ENCODE measurements around the gene LRRK1. TPM values are rescaled to one million over a fixed set of nuclear protein-coding genes. Genes with fewer than 3 reads are reported as not detected.

LRRK1 gene
- total RNA-seq, 1 experiment from 2014 or later = 7.6 TPM

DNA sequence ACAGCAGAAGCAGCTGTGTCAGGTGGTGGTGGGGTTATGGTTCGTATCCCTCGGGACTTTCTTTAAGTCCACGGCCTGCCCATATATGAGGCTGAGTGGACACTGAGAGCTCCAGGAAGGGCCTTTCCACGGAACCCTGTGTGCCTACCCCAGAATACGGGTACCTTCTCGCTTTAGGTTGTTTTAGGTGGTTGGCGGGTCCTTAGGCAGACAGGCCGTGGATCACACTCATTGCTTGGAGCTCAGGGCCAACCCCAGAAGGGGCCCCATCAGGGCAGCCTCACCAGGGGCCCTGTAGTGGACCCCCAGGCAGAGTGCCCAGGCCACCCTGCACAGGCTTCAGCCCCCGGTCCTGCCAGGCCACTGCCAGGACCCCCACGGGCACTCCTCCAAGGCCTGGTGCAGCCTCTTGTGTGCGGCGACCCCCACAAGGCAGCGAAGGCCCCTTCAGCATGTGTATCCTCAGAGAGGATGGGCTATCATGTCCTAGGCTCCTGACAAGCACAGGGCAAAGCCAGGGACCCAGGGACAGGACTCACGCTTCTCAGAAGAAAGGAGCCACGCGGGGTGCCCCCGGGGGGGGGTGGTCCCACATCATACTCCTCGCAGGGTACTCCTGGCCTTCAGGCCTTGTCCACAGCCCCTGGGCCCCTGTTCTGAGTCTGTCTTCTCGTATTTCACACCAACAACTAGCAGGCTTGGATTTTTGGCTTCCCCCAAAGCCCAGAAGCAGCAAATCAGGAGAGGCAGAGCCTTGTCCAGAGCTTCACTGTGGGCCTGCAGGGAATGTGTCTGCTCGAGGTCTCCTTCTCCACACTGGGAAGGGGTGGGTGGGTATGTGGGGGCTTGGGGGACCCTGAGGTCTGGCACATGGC lies 93.4 kb downstream of the LRRK1 start:
- Mint-ChIP-seq H3K4me3 (no peak overlapping the region), H3K27me3 (ENCODE audit: low read depth) (peaks cover 8% of the 10 kb centered on the region), H3K9me3 (peaks cover 2% of the 10 kb centered on the region), H3K4me1 (peaks cover 53% of the 10 kb centered on the region), H3K36me3 (peaks cover 2% of the 10 kb centered on the region), H3K27ac (peak overlapping the region; percentile 45; the same call in 1 of the 2 replicates)
- no peak for DNase-seq (ENCODE audit: low spot score)
- ChIA-PET POLR2A (interaction anchor here (0.6 to 0.7 kb wide), 2 partner anchors 69 to 1179 kb away, joined by 5 read pairs; no protein-coding TSS in a partner anchor), CTCF (interaction anchor here (0.6 to 8.5 kb wide), 10 partner anchors 57 to 277 kb away, joined by 3 to 128 read pairs (median 3); partner anchors contain the start of gene CHSY1)
- ATAC-seq = no peak
- no peak for TF ChIP-seq NFATC4 (CRISPR knock-in tag; IDR thresholded peaks at IDR 0.05)
- TF ChIP-seq, protein P1, sequence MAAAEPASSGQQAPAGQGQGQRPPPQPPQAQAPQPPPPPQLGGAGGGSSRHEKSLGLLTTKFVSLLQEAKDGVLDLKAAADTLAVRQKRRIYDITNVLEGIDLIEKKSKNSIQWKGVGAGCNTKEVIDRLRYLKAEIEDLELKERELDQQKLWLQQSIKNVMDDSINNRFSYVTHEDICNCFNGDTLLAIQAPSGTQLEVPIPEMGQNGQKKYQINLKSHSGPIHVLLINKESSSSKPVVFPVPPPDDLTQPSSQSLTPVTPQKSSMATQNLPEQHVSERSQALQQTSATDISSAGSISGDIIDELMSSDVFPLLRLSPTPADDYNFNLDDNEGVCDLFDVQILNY (CRISPR knock-in tag; IDR thresholded peaks at IDR 0.05) = no peak

- H3K36me3 Mint-ChIP-seq = peaks cover 8% of the 10 kb centered on the region
- no peak for ATAC-seq
- ChIA-PET POLR2A (interaction anchor here (0.7 kb wide), 1 partner anchor 1179 kb away, joined by 5 read pairs; no protein-coding TSS in a partner anchor), CTCF (interaction anchor here (0.7 to 8.5 kb wide), 6 partner anchors 71 to 256 kb away, joined by 3 to 128 read pairs (median 4); partner anchors contain the start of gene CHSY1)
- peaks cover 2% of the 10 kb centered on the region for H3K27me3 Mint-ChIP-seq (ENCODE audit: low read depth)
- no peak overlapping the region for H3K4me3 Mint-ChIP-seq
- no peak overlapping the region for H3K27ac Mint-ChIP-seq
- TF ChIP-seq NFYB (CRISPR knock-in tag; conservative IDR thresholded peaks at IDR 0.05; ENCODE audit: low read depth) = no peak
- no peak for TF ChIP-seq NFE2L1 (CRISPR knock-in tag; IDR thresholded peaks at IDR 0.05)
- no peak for TF ChIP-seq SP1 (CRISPR knock-in tag; conservative IDR thresholded peaks at IDR 0.05)
- no peak for TF ChIP-seq SMAD4 (CRISPR knock-in tag; IDR thresholded peaks at IDR 0.05)
- no peak for TF ChIP-seq ZBTB21 (CRISPR knock-in tag; IDR thresholded peaks at IDR 0.05; ENCODE audit: borderline replicate concordance)
- TF ChIP-seq E2F4 (CRISPR knock-in tag; IDR thresholded peaks at IDR 0.05; ENCODE audit: borderline replicate concordance, low read depth) = no peak
- H3K4me1 Mint-ChIP-seq = peaks cover 51% of the 10 kb centered on the region
- DNase-seq (ENCODE audit: low spot score) = no peak
- H3K9me3 Mint-ChIP-seq = peaks cover 8% of the 10 kb centered on the region
Observed at GRCh38 chr15:101013201-101013550, 94.0 kb downstream of the LRRK1 start.

DNA sequence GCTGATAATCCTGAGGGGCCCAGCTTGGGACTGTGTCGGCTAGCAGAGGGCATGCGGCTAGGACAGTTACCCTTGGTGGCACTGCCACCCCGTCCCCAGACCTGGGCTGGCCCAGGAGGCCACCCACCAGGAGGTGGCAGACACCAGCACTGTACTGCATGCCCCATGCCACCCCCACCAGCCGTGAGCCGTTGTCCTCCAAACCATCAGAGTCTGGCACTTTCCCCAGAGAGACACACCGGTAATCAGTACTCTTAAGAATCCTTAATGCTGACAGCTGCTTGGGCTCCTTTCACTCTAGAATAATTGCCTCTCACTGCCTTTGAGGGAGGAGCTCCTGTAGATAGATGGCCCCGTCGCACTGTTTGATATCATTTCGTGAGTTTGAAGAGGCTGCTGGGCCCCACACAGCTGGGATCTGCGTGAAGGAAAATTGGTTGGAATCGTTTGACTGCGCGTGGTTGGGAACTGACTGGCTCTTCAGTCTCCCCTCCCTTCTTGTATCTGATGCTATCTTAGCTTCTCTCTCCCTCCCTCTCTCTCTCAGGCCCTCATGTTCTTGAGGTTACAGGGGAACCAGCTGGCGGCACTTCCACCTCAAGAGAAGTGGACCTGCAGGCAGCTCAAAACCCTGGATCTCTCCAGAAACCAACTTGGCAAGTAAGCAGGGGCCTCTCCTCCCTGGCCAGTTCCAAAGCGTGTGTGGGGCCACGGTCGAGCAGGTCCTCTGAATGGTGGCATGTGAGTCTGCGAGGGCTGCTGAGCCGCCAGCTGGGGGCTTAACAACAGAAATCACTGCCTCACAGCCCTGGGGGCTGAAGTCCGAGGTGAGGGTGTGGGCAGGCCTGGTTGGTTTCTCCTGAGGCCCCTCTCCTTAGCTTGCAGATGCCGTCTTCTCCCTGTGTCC lies 94.9 kb downstream of the LRRK1 start:
- no peak for ATAC-seq
- ChIA-PET CTCF (interaction anchor here (0.6 to 8.5 kb wide), 9 partner anchors 23 to 256 kb away, joined by 3 to 128 read pairs (median 3); partner anchors contain the start of gene CHSY1), POLR2A (no interaction called here)
- Mint-ChIP-seq H3K27me3 (ENCODE audit: low read depth) (no peaks in the 10 kb centered on the region; the same call in 1 of the 2 replicates), H3K4me1 (peaks cover 45% of the 10 kb centered on the region), H3K36me3 (peaks cover 10% of the 10 kb centered on the region), H3K4me3 (no peak overlapping the region), H3K9me3 (peaks cover 9% of the 10 kb centered on the region), H3K27ac (no peak overlapping the region; the same call in 1 of the 2 replicates)
- DNase-seq (ENCODE audit: low spot score) = no peak
- TF ChIP-seq CBFB (CRISPR knock-in tag; IDR thresholded peaks at IDR 0.05; ENCODE audit: low read depth) (no peak), TEAD4 (CRISPR knock-in tag; IDR thresholded peaks at IDR 0.05) (no peak), ZNF263 (CRISPR knock-in tag; IDR thresholded peaks at IDR 0.05; ENCODE audit: low read depth) (no peak), CREB1 (CRISPR knock-in tag; IDR thresholded peaks at IDR 0.05) (no peak), USF2 (CRISPR knock-in tag; IDR thresholded peaks at IDR 0.05) (no peak), ETV6 (CRISPR knock-in tag; IDR thresholded peaks at IDR 0.05) (no peak), KAT7 (CRISPR knock-in tag; IDR thresholded peaks at IDR 0.05; ENCODE audit: borderline replicate concordance) (no peak), SMAD3 (CRISPR knock-in tag; IDR thresholded peaks at IDR 0.05; ENCODE audit: borderline replicate concordance) (no peak)
- TF ChIP-seq, protein P2, sequence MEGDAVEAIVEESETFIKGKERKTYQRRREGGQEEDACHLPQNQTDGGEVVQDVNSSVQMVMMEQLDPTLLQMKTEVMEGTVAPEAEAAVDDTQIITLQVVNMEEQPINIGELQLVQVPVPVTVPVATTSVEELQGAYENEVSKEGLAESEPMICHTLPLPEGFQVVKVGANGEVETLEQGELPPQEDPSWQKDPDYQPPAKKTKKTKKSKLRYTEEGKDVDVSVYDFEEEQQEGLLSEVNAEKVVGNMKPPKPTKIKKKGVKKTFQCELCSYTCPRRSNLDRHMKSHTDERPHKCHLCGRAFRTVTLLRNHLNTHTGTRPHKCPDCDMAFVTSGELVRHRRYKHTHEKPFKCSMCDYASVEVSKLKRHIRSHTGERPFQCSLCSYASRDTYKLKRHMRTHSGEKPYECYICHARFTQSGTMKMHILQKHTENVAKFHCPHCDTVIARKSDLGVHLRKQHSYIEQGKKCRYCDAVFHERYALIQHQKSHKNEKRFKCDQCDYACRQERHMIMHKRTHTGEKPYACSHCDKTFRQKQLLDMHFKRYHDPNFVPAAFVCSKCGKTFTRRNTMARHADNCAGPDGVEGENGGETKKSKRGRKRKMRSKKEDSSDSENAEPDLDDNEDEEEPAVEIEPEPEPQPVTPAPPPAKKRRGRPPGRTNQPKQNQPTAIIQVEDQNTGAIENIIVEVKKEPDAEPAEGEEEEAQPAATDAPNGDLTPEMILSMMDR (IDR thresholded peaks at IDR 0.05) = no peak
- TF ChIP-seq, protein P3, sequence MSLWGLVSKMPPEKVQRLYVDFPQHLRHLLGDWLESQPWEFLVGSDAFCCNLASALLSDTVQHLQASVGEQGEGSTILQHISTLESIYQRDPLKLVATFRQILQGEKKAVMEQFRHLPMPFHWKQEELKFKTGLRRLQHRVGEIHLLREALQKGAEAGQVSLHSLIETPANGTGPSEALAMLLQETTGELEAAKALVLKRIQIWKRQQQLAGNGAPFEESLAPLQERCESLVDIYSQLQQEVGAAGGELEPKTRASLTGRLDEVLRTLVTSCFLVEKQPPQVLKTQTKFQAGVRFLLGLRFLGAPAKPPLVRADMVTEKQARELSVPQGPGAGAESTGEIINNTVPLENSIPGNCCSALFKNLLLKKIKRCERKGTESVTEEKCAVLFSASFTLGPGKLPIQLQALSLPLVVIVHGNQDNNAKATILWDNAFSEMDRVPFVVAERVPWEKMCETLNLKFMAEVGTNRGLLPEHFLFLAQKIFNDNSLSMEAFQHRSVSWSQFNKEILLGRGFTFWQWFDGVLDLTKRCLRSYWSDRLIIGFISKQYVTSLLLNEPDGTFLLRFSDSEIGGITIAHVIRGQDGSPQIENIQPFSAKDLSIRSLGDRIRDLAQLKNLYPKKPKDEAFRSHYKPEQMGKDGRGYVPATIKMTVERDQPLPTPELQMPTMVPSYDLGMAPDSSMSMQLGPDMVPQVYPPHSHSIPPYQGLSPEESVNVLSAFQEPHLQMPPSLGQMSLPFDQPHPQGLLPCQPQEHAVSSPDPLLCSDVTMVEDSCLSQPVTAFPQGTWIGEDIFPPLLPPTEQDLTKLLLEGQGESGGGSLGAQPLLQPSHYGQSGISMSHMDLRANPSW (CRISPR knock-in tag; conservative IDR thresholded peaks at IDR 0.05; ENCODE audit: low read depth) = no peak
- TF ChIP-seq, protein P4, sequence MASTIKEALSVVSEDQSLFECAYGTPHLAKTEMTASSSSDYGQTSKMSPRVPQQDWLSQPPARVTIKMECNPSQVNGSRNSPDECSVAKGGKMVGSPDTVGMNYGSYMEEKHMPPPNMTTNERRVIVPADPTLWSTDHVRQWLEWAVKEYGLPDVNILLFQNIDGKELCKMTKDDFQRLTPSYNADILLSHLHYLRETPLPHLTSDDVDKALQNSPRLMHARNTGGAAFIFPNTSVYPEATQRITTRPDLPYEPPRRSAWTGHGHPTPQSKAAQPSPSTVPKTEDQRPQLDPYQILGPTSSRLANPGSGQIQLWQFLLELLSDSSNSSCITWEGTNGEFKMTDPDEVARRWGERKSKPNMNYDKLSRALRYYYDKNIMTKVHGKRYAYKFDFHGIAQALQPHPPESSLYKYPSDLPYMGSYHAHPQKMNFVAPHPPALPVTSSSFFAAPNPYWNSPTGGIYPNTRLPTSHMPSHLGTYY (CRISPR knock-in tag; IDR thresholded peaks at IDR 0.05) = no peak

All from WTC11 (cell line).